HepG2 (cell line): ENCODE measurements around the gene SIRPB2. TPM values are rescaled to one million over a fixed set of nuclear protein-coding genes. Genes with fewer than 3 reads are reported as not detected.

Experiments used
- ATAC-seq: fragments of 200-7000 bp; cut with Tn5 transposase; 3 replicates; pipeline ENCODE4 v1.9.1; 2020; ENCODE audit warnings: mild to moderate bottlenecking, moderate library complexity
- BruUV-seq: library from RNA; stranded (reverse); fragments of 400-500 nt; replicated peaks from 2 replicates; lab custom pipeline; 2021; lab: Mats Ljungman, UMichigan
- CTCF ChIA-PET: fragments of 300-600 bp; formaldehyde crosslinking; extraction: SDS; loops from one replicate; lab custom pipeline; 2021; ENCODE audit warnings: low total read pairs, inconsistent platforms, low intra/inter-chr PET ratio; lab: Yijun Ruan, JAX
- POLR2A ChIA-PET: fragments of 350-600 bp; sonication (Branson Sonifier 250); formaldehyde crosslinking; loops from one replicate; lab custom pipeline; 2020; ENCODE audit warnings: antibody characterized with exemption, inconsistent platforms; lab: Yijun Ruan, JAX
- DNase-seq: peaks from one replicate; pipeline ENCODE4 v3.0.0-alpha.2; 2015; ENCODE audit warnings: low spot score
- FAIRE-seq: peaks from 3 replicates; lab custom pipeline; 2011; peaks lifted over from hg19 to GRCh38; lab: Jason Lieb, UNC
- H2AFZ ChIP-seq: one replicate; pipeline ENCODE4 v1.6.1; 2011; ENCODE audit warnings: low read length, inconsistent platforms
- H3K27ac ChIP-seq: fragments of 300-600 bp; 3 replicates; pipeline ENCODE4 v1.8.0; 2011; ENCODE audit warnings: mixed run types, mild to moderate bottlenecking, mixed read lengths, low read length, inconsistent platforms; ENCODE audit not compliant: insufficient read depth; ENCODE audit errors: extremely low read length
- H3K27me3 ChIP-seq, 2 experiments: fragments of 200-600 bp in 1 of 2; 2 replicates in 1 of 2; 3 replicates in 1 of 2; pipeline versions ENCODE4 v1.6.0 to v1.8.0; 2011; ENCODE audit warnings: low read length in 2 of 2, mild to moderate bottlenecking in 2 of 2, moderate library complexity in 2 of 2, inconsistent platforms in 1 of 2; ENCODE audit not compliant: insufficient read depth in 2 of 2, control insufficient read depth in 1 of 2
- H3K36me3 ChIP-seq, 2 experiments: fragments of 200-600 bp in 1 of 2; replicated peaks in 1 of 2; 2 replicates in 1 of 2; 3 replicates in 1 of 2; pipeline versions ENCODE4 v1.5.1 to v1.8.0; 2011; ENCODE audit warnings: low read length in 2 of 2, inconsistent platforms in 1 of 2; ENCODE audit not compliant: insufficient read depth in 2 of 2, control insufficient read depth in 1 of 2
- H3K4me1 ChIP-seq: 2 replicates; pipeline ENCODE4 v1.5.1; 2012; ENCODE audit warnings: low read length, inconsistent platforms; ENCODE audit not compliant: insufficient read depth
- H3K4me2 ChIP-seq: 2 replicates; pipeline ENCODE4 v1.6.0; 2011; ENCODE audit warnings: low read depth, low read length, inconsistent platforms
- H3K4me3 ChIP-seq, 3 experiments: fragments of 200-600 bp in 1 of 3; sonication (generic), shearing (Covaris generic) in 1 of 3; replicated peaks in 1 of 3; 2 replicates each; pipeline ENCODE4 v1.5.1; 2011 to 2016; ENCODE audit warnings: low read length in 3 of 3, inconsistent platforms in 2 of 3, low read depth in 2 of 3, mild to moderate bottlenecking in 2 of 3, control low read depth in 1 of 3, mixed read lengths in 1 of 3; ENCODE audit not compliant: insufficient read depth in 1 of 3
- H3K79me2 ChIP-seq: one replicate; pipeline ENCODE4 v1.6.1; 2011; ENCODE audit warnings: low read length, inconsistent platforms; ENCODE audit not compliant: insufficient read depth
- H3K9ac ChIP-seq: 2 replicates; pipeline ENCODE4 v1.6.0; 2011; ENCODE audit warnings: mild to moderate bottlenecking, low read depth, low read length, inconsistent platforms; ENCODE audit not compliant: insufficient read depth
- H3K9me3 ChIP-seq: 2 replicates; pipeline ENCODE4 v1.5.1; 2012; ENCODE audit warnings: mild to moderate bottlenecking, low read length
- H4K20me1 ChIP-seq: 2 replicates; pipeline ENCODE4 v1.6.0; 2011; ENCODE audit warnings: inconsistent platforms, mild to moderate bottlenecking, low read length, moderate library complexity; ENCODE audit not compliant: insufficient read depth
- ASH2L ChIP-seq: fragments of 300-600, 200-600 bp; sonication (generic); IDR thresholded peaks from 2 replicates; pipeline ENCODE4 v1.7.0; 2017; ENCODE audit warnings: low read depth, mild to moderate bottlenecking, moderate library complexity, mixed read lengths, low read length; ENCODE audit not compliant: insufficient read length
- DDIT3 ChIP-seq: sonication (generic); formaldehyde crosslinking; IDR thresholded peaks from 2 replicates; pipeline ENCODE4 v1.4.0; 2020; ENCODE audit warnings: mild to moderate bottlenecking, missing genetic modification reagents
- MNT ChIP-seq: fragments of 450-650 bp; IDR thresholded peaks from 2 replicates; pipeline ENCODE4 v1.6.1; 2016
- TBX2 ChIP-seq: sonication (generic); formaldehyde crosslinking; IDR thresholded peaks from 2 replicates; pipeline ENCODE4 v1.5.0; 2020; ENCODE audit warnings: missing genetic modification reagents, mild to moderate bottlenecking, borderline replicate concordance
- ZKSCAN5 ChIP-seq: sonication (generic); formaldehyde crosslinking; IDR thresholded peaks from 2 replicates; pipeline ENCODE4 v1.5.1; 2020; ENCODE audit warnings: mild to moderate bottlenecking, missing genetic modification reagents
- ZNF326 ChIP-seq: sonication (generic); formaldehyde crosslinking; IDR thresholded peaks from 2 replicates; pipeline ENCODE4 v1.4.0; 2020; ENCODE audit warnings: missing genetic modification reagents, borderline replicate concordance
- WGBS: methylation state at CpG from one replicate; pipeline ENCODE4 v1.1.6; 2017; ENCODE audit warnings: low lambda C conversion rate; 5-methylcytosine and 5-hydroxymethylcytosine counted together
- in situ Hi-C: cut with HindIII; loops from 2 replicates; pipeline ENCODE4 v1.10.0; 2017; ENCODE audit warnings: low pct_unique_long_range_greater_than_20kb; ENCODE audit not compliant: extremely low pct_ligation_motif_present
- intact Hi-C: fragments of 100-400 bp; cut with micrococcal nuclease; formaldehyde crosslinking; loops from one replicate; pipeline ENCODE4 v1.10.0; 2022; ENCODE audit not compliant: unreplicated experiment
- polyA plus RNA-seq, 8 experiments: library from polyadenylated mRNA; depleted of rRNA in 3 of 8; stranded (reverse) in 7 of 8; unstranded in 1 of 8; fragments of >200 nt; fragmentation: Illumina TruSeq in 4 of 8; extraction: Trizol in 4 of 8; gene quantifications; 2 replicates each; pipeline versions ENCODE4 v1.2.1 to v1.2.3, GENCODE V29; 2011 to 2016; ENCODE audit warnings: low read depth in 4 of 8, missing spikeins in 1 of 8, mixed read lengths in 1 of 8; ENCODE audit not compliant: insufficient read depth in 1 of 8
- total RNA-seq, 5 experiments: library from RNA; depleted of rRNA; stranded (reverse); fragments of >200 nt; fragmentation: Illumina TruSeq; extraction: Trizol; gene quantifications; 2 replicates each; pipeline ENCODE4 v1.2.3, GENCODE V29; 2016; ENCODE audit warnings: low read depth in 1 of 5

Gene SIRPB2
- total and polyA plus RNA-seq, 2 of the 13 experiments (the other 11 are each of a cell fraction or from before 2014, with no cell fraction given), result not detected

GRCh38 chr20:1473246-1474220, 17.7 kb downstream of the SIRPB2 start:
- H3K79me2 ChIP-seq, result no peaks in the 10 kb centered on the region
- intact Hi-C loops, result loop anchor here (5.0 kb wide), 1 partner anchor 36 kb away; no protein-coding TSS in a partner anchor
- FAIRE-seq (no peak), DNase-seq (no peak), ATAC-seq (no peak)
- peaks cover 39% of the 10 kb centered on the region for H3K4me1 ChIP-seq
- POLR2A ChIA-PET, result interaction anchor here (1.1 kb wide), 1 partner anchor 148 kb away, joined by 3 read pairs; no protein-coding TSS in a partner anchor
- CTCF ChIA-PET, result no interaction called here
- in situ Hi-C loops, result no loop called here
- no peak overlapping the region for H3K4me3 ChIP-seq
- TF ChIP-seq DDIT3 (no peak), ASH2L (no peak), ZKSCAN5 (CRISPR knock-in tag) (no peak), MNT (peak; percentile 91), TBX2 (0 out of 2 replicates have a peak, but pooled peaks have one; percentile 11), ZNF326 (CRISPR knock-in tag) (no peak)
- BruUV-seq, result no TSS peak
- H3K9ac ChIP-seq, result no peak overlapping the region
- no peak overlapping the region for H3K4me2 ChIP-seq
- H4K20me1 ChIP-seq, result no peaks in the 10 kb centered on the region
- WGBS, result 46% methylated on average over 13 of the region's 13 CpGs
- no peaks in the 10 kb centered on the region for H3K9me3 ChIP-seq
- peaks cover 3 to 25% of the 10 kb centered on the region in 2 experiments; a peak in 1 of 5 replicates for H3K27me3 ChIP-seq
- H2AFZ ChIP-seq, result no peak overlapping the region
- H3K36me3 ChIP-seq, result no peaks in the 10 kb centered on the region
- no peak overlapping the region for H3K27ac ChIP-seq
